ENCODE results near the gene NFIX. TPM values are rescaled to one million over a fixed set of nuclear protein-coding genes. Genes with fewer than 3 reads are reported as not detected.
"Not testable (repeated sequence)": the region's sequence is repeated elsewhere in the genome, so short reads cannot be mapped to it uniquely, and the experiment has no call there.

The NFIX gene
- total RNA-seq, 4 donors from 2014 or later, result 39.8 to 55.8 (median 48.2) TPM

GRCh38 chr19:12955996-12956395 lies 39.3 kb upstream of the NFIX start:
- TF ChIP-seq POLR2A (IDR thresholded peaks at IDR 0.05) (no peak), CTCF (IDR thresholded peaks at IDR 0.05) (no peak), EP300 (IDR thresholded peaks at IDR 0.05) (no peak)
- Histone ChIP-seq H3K36me3 (peaks cover 0 to 49% (median 5%) of the 10 kb centered on the region in 3 donors), H3K4me3 (peak overlapping the region in 3 of 4 donors; percentile 67 to 79 (median 72)), H3K9me3 (no peaks in the 10 kb centered on the region), H3K27me3 (no peaks in the 10 kb centered on the region), H3K27ac (peak overlapping the region in 3 of 4 donors; percentile 86 to 91 (median 89)), H3K4me1 (peaks cover 0 to 52% (median 18%) of the 10 kb centered on the region in 4 donors)
- 61 to 67% methylated on average over 12 of the region's 12 CpGs for WGBS, 2 donors
- DNase-seq (ENCODE audit: low spot score in 2 of 2), result no peak

- Histone ChIP-seq H3K4me1 (peaks cover 0 to 52% (median 18%) of the 10 kb centered on the region in 4 donors), H3K4me3 (peak within 1 kb of the TSS; percentile 66 to 79 (median 70)), H3K27ac (peak within 1 kb of the TSS; percentile 76 to 91 (median 88)), H3K36me3 (peaks cover 0 to 42% (median 5%) of the 10 kb centered on the region in 3 donors), H3K27me3 (no peaks in the 10 kb centered on the region), H3K9me3 (no peaks in the 10 kb centered on the region)
- TF ChIP-seq EP300 (IDR thresholded peaks at IDR 0.05), result peak in 1 of 2 donors; percentile 53
- TF ChIP-seq POLR2A (IDR thresholded peaks at IDR 0.05), result peak in 1 of 2 donors; percentile 53
- TF ChIP-seq CTCF (IDR thresholded peaks at IDR 0.05), result no peak
- 6 to 14% methylated on average over 33 to 63 of the region's 84 CpGs for WGBS, 2 donors
- DNase-seq (ENCODE audit: low spot score in 2 of 2), result peak; percentile 44 to 45
Observed at GRCh38 chr19:12956446-12957388, 38.6 kb upstream of the NFIX start, which contains the start of gene GADD45GIP1. TSS of gene GADD45GIP1 (minus strand) at chr19:12957223. CDS start at chr19:12957212, 11 bp downstream.

DNA sequence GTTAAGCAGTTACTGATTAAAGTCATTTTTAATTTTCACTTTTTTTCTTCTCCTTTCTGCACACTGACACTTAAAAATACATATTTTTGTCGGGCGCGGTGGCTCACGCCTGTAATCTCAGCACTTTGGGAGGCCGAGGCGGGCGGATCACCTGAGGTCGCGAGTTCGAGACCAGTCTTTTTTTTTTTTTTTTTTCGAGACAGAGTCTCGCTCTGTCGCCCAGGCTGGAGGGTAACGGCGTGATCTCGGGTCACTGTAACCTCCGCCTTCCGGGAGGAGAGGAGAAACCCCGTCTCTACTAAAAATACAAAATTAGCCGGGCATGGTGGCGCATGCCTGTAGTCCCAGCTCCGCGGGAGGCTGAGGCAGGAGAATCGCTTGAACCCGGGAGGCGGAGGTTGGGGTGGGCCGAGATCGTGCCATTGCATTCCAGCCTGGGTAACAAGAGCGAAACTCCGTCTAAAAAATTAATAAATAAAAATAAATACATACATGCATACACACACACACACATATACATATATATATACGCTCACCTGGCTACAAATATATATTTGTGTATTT lies 37.8 kb upstream of the NFIX start:
- H3K27me3 ChIP-seq, result not testable (repeated sequence)

DNA sequence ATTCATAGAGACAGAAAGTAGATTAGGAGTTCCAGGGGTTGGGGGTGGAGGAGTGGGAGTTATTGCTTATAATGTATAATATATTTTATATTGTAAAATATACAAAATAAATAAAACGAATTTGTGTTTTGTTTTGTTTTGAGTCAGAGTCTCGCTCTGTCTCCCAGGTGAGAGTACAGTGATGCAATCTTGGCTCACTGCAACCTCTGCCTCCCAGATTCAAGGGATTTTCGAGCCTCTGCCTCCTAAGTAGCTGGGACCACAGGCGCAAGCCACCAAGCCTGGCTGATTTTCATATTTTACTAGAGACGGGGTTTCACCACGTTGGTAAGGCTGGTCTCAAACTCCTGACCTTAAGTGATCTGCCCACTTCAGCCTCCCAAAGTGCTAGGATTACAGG lies 35.8 kb upstream of the NFIX start:
- H3K27ac ChIP-seq, result no peak overlapping the region
- no peaks in the 10 kb centered on the region for H3K27me3 ChIP-seq
- no peaks in the 10 kb centered on the region for H3K9me3 ChIP-seq
- 74 to 77% methylated on average over 6 of the region's 6 CpGs for WGBS, 2 donors
- H3K36me3 ChIP-seq, result peaks cover 0 to 14% (median 0%) of the 10 kb centered on the region in 3 donors
- H3K4me3 ChIP-seq, result no peak overlapping the region
- DNase-seq (ENCODE audit: low spot score in 2 of 2), result no peak
- peaks cover 0 to 28% (median 16%) of the 10 kb centered on the region in 4 donors for H3K4me1 ChIP-seq
- TF ChIP-seq POLR2A (IDR thresholded peaks at IDR 0.05), result no peak

More for the DNA sequence above, 37.8 kb upstream of the NFIX start:
- WGBS, 2 donors, result 36 to 43% methylated on average over 31 of the region's 31 CpGs
- Histone ChIP-seq H3K4me3 (peak overlapping the region; percentile 66 to 79 (median 70)), H3K4me1 (peaks cover 0 to 48% (median 18%) of the 10 kb centered on the region in 4 donors), H3K36me3 (peaks cover 0 to 34% (median 5%) of the 10 kb centered on the region in 3 donors), H3K27ac (peak overlapping the region; percentile 76 to 91 (median 88))
- H3K9me3 ChIP-seq; DNase-seq (ENCODE audit: low spot score in 2 of 2): not testable (repeated sequence)

DNA sequence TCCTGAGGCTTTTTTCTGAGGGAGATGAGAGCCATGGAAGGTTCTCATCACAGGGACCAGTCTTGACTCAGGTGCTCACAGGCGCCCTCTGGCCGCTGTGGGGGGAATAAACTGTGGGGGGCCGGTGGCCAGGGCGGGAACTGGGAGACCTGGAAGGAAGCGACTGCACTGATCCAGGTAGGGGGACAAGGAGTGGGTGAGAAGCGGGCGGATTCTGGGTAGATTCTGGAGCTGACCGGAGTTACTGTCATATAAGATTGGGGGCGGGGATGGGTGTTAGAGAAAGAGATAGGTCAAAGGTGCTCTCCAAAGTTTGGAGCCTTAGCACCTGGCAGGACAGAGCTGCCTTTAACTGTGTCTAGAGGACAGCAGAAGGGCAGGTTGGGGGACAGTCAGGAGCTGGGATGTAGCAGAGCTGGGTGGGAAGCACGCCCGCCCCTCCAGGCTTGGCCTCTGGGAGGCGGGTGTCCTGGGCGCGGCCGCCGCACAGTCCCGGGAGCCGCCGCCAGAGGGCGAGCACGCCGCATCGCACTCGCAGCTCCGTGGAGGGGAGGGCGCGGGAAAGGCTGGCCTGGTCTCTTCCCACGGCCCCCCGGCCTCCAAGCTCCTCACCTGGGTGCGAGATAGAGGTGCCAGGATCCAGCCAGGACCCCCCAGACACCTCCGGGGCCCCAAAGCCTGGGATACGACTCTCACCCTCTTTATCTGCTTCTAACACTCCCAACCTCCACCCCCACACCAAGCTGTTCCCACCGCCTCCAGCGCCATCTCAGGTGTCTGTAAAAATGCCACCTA lies 30.1 kb upstream of the NFIX start:
- Histone ChIP-seq H3K4me3 (peak overlapping the region; percentile 27 to 66 (median 54)), H3K27ac (peak overlapping the region in 3 of 4 donors; percentile 19 to 46 (median 40)), H3K36me3 (no peaks in the 10 kb centered on the region), H3K9me3 (no peaks in the 10 kb centered on the region), H3K4me1 (peaks cover 0 to 7% (median 4%) of the 10 kb centered on the region in 4 donors), H3K27me3 (no peaks in the 10 kb centered on the region)
- TF ChIP-seq EP300 (IDR thresholded peaks at IDR 0.05) (peak in 1 of 2 donors; percentile 26), POLR2A (IDR thresholded peaks at IDR 0.05) (no peak), CTCF (IDR thresholded peaks at IDR 0.05) (peak; percentile 85 to 99 (median 88))
- peak; percentile 59 to 81 for DNase-seq (ENCODE audit: low spot score in 2 of 2)
- WGBS, 2 donors, result 1 to 2% methylated on average over 26 to 33 of the region's 34 CpGs

Measured in tibial nerve (tissue), 4 donors.